Choroid plexus epithelial cell (primary cell): ENCODE results near the gene HTRA1.

ENCODE experiments used
- DNase-seq: peaks from one replicate; pipeline ENCODE4 v3.0.0-alpha.2; 2010; ENCODE audit warnings: low read depth
- H3K4me3 ChIP-seq: 2 replicates; pipeline ENCODE4 v1.5.1; 2011; ENCODE audit warnings: low read depth, mild to moderate bottlenecking, control low read depth, low read length, moderate library complexity
- TF ChIP-seq, protein P1 (sequence below): conservative IDR thresholded peaks from 2 replicates; pipeline ENCODE4 v1.5.1; 2011; ENCODE audit warnings: low read depth, mild to moderate bottlenecking, control low read depth, inconsistent platforms, low read length, moderate library complexity

HTRA1 gene

DNA sequence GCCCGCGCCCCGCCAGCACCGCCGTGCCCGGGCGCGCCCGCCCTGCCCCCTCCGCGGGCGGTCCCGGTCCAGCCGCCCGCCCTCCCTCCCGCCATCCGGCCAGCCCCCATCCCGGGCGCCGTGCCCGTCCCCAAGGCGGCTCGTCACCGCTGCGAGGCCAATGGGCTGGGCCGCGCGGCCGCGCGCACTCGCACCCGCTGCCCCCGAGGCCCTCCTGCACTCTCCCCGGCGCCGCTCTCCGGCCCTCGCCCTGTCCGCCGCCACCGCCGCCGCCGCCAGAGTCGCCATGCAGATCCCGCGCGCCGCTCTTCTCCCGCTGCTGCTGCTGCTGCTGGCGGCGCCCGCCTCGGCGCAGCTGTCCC is at the start of gene HTRA1:
HTRA1 (plus strand) TSS at position 187 of the 362 bp plus-strand sequence; CDS start at position 287, 100 bp downstream.
- H3K4me3 ChIP-seq: peak within 1 kb of the TSS; percentile 69
- TF ChIP-seq, protein P1, sequence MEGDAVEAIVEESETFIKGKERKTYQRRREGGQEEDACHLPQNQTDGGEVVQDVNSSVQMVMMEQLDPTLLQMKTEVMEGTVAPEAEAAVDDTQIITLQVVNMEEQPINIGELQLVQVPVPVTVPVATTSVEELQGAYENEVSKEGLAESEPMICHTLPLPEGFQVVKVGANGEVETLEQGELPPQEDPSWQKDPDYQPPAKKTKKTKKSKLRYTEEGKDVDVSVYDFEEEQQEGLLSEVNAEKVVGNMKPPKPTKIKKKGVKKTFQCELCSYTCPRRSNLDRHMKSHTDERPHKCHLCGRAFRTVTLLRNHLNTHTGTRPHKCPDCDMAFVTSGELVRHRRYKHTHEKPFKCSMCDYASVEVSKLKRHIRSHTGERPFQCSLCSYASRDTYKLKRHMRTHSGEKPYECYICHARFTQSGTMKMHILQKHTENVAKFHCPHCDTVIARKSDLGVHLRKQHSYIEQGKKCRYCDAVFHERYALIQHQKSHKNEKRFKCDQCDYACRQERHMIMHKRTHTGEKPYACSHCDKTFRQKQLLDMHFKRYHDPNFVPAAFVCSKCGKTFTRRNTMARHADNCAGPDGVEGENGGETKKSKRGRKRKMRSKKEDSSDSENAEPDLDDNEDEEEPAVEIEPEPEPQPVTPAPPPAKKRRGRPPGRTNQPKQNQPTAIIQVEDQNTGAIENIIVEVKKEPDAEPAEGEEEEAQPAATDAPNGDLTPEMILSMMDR: no peak
- DNase-seq: peak; percentile 32

DNA sequence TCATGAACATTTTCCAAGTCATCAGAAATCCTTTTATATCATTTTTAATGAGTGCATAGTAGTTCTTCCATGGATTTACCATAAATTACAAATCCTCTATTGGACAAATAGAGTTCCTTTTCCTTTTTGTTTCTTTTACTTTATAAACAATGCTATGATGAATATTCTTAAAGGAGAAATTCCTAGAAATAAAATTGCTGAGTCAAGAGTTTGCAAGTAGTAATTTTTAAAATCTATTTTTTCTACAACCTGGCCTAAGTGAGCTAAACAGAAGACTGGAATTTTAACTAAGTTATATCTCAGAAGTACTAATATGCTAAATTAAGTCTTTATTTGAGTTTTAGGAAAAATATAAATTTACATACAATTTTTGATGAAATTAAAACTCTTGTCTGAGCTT is 48.0 kb upstream of the HTRA1 start:
- DNase-seq: no peak
- no peak overlapping the region for H3K4me3 ChIP-seq
- TF ChIP-seq, protein P1: no peak

DNA sequence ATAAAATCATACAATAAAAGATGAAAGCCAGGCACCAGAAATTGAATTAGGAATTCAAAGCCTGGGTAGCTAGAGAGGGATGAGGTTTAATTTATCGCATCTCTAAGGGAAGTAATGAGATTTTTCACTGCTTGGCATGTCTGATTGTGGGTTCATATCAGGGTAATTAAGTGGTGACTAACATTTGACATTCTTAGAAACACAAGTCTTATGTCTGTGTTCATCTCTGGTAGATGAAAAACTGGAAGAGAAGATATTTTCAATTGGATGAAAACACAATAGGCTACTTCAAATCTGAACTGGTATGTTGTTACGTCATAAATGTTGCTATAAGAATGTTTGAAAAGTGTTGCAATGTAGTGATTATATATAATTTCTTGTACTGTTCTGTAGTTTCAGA is 43.7 kb upstream of the HTRA1 start:
- no peak overlapping the region for H3K4me3 ChIP-seq
- TF ChIP-seq, protein P1: no peak
- DNase-seq: peak; percentile 10

DNA sequence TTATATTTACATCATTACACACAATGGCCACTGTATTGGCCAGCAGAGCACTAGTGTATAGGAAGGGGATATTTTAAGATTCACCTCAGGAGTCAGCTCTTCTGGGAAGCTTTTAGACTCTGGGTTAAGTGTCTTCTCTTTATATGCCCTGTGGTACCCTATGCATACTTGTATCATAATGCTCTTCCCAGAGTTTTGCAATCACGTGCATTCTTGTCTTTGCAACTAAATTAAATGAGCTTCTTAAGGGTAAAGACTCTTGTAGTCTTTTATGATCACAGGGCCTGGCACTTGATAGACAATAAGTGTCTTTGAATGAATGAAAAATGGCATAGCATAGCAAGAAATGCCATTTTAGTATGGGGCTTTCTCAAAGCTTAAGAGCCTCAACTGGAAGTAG is 42.3 kb upstream of the HTRA1 start:
- peak; percentile 29 for DNase-seq
- H3K4me3 ChIP-seq: no peak overlapping the region
- TF ChIP-seq, protein P1: no peak

DNA sequence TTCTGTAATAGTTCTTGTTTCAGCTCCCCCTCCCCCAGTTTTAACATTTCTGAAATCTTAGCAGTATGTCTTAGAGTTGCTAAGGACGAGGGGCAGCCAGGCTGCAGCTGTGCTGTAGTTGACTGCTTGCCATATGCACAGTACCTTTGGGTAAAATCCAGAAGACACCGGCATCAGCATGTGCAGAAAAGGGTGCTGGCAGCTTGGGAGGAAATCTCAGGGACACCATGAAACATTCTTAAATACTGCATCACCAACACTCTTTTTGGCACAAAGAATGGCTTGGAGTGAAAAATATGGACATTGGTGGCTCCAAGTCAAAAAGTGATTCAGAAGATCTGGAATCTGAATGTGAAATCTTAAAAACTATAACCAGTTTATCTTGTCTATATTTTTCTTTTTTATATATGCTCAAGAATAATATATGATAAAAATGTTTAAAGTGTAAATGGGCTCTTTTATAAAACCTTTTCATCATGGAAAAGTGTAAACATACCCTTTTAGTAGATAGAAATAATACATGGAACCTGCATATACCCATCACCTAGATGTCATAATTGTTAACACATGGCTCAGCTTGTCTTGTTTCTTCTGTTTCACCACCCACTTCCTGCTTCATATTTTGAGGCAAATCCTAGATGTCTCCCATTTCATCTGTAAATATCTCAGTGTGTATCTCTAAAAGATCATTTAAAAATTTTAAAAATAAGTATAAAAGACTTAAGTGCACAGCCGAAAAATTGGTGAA is 41.3 kb upstream of the HTRA1 start:
- TF ChIP-seq, protein P1: no peak
- H3K4me3 ChIP-seq: no peak overlapping the region
- peak; percentile 73 for DNase-seq

DNA sequence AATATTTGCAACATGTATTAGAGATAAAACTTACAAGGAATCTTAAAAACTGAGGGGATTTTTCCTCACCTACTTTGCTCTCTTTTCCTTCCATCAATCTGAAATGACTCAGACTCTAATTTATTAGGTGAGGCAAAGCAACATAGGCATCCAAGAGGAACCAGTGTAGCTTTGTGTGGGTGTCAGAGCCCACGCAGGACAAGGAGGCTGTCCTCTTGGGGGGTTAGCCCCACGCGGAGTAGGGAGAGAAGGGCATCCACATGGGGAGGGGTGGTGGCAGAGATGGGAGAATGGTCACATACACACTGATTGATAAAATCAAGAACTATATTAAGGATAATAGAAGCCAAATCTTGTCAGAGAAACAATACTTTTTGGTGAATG is 40.7 kb upstream of the HTRA1 start:
- H3K4me3 ChIP-seq: no peak overlapping the region
- no peak for DNase-seq

More for the DNA sequence above, 40.7 kb upstream of the HTRA1 start:
- TF ChIP-seq, protein P1: no peak
